ENCODE results near the gene FAM20A.
"Not testable (repeated sequence)": the region's sequence is repeated elsewhere in the genome, so short reads cannot be mapped to it uniquely, and the experiment has no call there.

Gene FAM20A

GRCh38 chr17:68519051-68519450, 82.1 kb downstream of the FAM20A start:
- not testable (repeated sequence) for DNase-seq (ENCODE audit: low spot score)

DNA sequence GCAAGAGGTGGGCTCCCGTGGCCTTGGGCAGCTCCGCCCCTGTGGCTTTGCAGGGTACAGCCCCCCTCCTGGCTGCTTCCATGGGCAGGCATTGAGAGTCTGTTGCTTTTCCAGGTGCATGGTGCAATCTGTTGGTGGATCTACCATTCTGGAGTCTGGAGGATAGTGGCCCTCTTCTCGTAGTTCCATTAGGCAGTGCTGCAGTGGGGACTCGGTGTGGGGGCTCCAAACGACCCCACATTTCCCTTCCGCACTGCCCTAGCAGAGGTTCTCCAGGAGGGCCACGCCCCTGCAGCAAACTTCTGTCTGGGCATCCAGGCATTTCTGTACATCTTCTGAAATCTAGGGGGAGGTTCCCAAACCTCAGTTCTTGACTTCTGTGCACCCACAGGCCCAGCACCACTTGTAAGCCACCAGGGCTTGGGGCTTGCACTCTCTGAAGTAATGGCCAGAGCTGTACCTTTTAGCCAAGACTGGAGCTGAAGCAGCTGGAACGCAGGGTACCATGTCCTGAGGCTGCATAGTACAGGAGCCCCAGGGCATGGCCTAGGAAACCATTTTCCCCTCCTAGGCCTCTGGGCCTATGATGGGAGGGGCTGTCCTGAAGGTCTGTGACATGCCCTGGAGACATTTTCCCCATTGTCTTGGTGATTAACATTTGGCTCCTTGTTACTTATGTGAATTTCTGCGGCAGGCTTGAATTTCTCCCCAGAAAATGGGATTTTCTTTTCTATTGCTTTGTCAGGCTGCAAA, 82.9 kb downstream of the FAM20A start:
- DNase-seq (ENCODE audit: low spot score): no peak

- not testable (repeated sequence) for DNase-seq (ENCODE audit: low spot score)
Observed at GRCh38 chr17:68517605-68518004, 83.6 kb downstream of the FAM20A start.

GRCh38 chr17:68516732-68517131, 84.4 kb downstream of the FAM20A start:
- no peak for DNase-seq (ENCODE audit: low spot score)

GRCh38 chr17:68514831-68515635, 86.1 kb downstream of the FAM20A start:
- no peak for DNase-seq (ENCODE audit: low spot score)

GRCh38 chr17:68513932-68514331, 87.2 kb downstream of the FAM20A start:
- DNase-seq (ENCODE audit: low spot score): no peak

DNA sequence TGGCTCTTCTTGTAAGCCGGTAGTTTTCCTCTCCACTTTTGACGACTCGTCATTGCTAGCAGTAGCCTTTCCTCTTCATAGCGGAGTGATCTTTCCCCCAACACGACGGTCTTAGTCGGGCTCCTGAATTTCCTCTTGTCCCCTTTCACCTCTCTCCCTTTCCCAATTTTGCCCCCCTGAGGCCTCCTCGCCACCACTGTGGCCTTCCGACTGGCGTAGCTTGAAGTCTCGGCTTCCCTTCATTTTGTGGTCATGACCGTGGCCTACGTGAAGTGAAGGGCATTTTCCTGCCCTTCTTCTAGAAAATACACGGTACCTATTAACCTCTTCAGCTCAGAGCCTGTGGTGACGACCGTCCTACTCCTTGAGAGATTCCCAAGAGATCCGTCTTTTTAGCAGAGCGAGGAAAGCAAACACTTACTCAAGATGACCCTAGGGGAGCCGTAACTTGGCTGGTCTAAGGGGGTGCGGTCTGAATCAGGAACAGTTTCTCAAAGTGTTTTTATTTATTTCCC, 88.2 kb downstream of the FAM20A start:
- no peak for DNase-seq (ENCODE audit: low spot score)

- peak; percentile 88 for DNase-seq (ENCODE audit: low spot score)
Observed at GRCh38 chr17:68512247-68512959, 88.8 kb downstream of the FAM20A start, which contains the start of gene PRKAR1A. Gene PRKAR1A (plus strand): TSS chr17:68512430. CDS start chr17:68515400, 2,970 bp downstream.

DNA sequence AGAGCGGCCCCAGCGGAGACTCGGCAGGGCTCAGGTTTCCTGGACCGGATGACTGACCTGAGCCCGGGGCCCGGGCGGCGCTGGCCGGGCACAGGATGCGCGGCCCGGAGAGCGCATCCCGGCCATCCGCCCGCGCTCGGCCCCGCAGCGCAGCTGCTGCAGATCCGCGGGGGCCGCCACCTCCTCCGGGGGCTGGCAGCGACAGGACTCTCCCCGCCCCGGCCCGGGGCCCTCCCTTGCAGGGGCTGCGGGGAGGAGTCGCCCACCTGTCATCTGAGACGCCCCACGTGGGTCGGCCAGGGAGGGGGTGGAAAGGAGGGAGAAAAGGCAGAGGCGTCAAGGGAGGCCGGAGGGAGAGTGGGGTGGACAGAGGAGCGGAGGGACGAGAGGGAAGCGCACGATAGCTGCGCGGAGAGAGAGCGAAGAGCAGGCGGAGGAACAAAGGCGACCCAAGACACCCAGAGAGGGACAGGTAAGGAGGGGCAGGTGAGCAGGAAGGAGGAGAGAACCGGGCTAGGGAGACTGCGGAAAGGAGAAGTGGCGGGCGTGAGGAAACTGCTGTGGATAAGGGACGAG, 89.4 kb downstream of the FAM20A start:
- peak; percentile 17 for DNase-seq (ENCODE audit: low spot score)

GRCh38 chr17:68511254-68511670, 89.9 kb downstream of the FAM20A start:
- DNase-seq (ENCODE audit: low spot score): no peak

- no peak for DNase-seq (ENCODE audit: low spot score)
Observed at GRCh38 chr17:68509141-68510057, 91.8 kb downstream of the FAM20A start.

- no peak for DNase-seq (ENCODE audit: low spot score)
Observed at GRCh38 chr17:68507576-68507975, 93.6 kb downstream of the FAM20A start.

- DNase-seq (ENCODE audit: low spot score): no peak
Observed at GRCh38 chr17:68505951-68506350, 95.2 kb downstream of the FAM20A start.

DNA sequence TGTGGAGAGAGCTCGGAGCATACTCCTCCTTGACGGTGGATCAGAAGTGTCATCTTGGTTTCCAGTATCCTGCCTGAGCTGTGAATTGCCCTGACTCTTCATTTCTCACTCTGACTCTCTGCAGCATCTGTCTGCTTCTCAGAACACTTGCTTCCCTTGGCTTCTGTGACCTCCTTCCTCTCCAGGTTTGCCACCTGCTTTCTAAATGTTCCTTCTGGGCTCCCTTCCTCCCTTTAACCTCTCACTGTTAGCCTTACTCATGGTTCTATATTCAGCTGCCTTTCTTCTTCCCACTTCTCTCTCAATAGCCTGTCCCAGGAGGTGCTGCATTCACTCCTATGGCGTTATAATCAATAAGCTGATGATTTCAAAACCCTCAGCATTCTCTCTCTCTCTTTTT, 100.1 kb downstream of the FAM20A start:
- no peak for DNase-seq (ENCODE audit: low spot score)

- DNase-seq (ENCODE audit: low spot score): no peak
Observed at GRCh38 chr17:68499587-68499986, 101.6 kb downstream of the FAM20A start.

- DNase-seq (ENCODE audit: low spot score): no peak
Observed at GRCh38 chr17:68498479-68499326, 102.5 kb downstream of the FAM20A start.

- DNase-seq (ENCODE audit: low spot score): no peak
Observed at GRCh38 chr17:68497885-68498319, 103.3 kb downstream of the FAM20A start.

DNA sequence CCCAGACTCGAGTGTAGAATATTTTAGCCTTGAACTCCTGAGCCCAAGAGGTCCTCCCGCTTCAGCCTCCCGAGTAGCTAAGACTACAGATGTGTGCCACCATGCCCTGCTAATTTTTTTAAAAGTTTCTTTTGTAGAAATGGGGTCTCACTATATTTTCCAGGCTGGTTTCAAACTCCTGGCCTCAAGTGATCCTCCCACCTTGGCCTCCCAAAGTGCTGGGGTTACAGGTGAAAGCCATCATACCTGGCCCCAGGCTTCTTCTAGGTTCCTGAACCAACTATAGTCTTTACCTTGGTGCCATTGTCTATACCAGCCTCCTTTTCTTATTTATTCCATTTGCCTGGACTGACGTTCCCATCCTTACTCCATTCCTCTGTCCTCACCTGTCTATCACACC, 106.1 kb downstream of the FAM20A start:
- no peak for DNase-seq (ENCODE audit: low spot score)

GRCh38 chr17:68492394-68493054, 108.6 kb downstream of the FAM20A start:
- DNase-seq (ENCODE audit: low spot score): not testable (repeated sequence)

Measured in CD4-positive, alpha-beta T cell treated with Interleukin-6 at 100 ng/mL for 8 hours (primary cell).